ENCODE measurements around the gene ATP12A. TPM values are rescaled to one million over a fixed set of nuclear protein-coding genes. Genes with fewer than 3 reads are reported as not detected.

Gene ATP12A
- total and polyA plus RNA-seq, 9 donors: 0.05 TPM; not detected in 8

- TF ChIP-seq EP300 (IDR thresholded peaks at IDR 0.05) (no peak), POLR2A (IDR thresholded peaks at IDR 0.05) (no peak)
- Histone ChIP-seq H3K27ac (no peak overlapping the region), H3K27me3 (no peaks in the 10 kb centered on the region), H3K4me3 (no peak overlapping the region), H3K4me1 (ENCODE audit: insufficient read depth) (no peaks in the 10 kb centered on the region), H3K36me3 (no peaks in the 10 kb centered on the region), H3K9me3 (no peaks in the 10 kb centered on the region)
- 3% methylated on average over 6 of the region's 6 CpGs for WGBS, 3 donors
- DNase-seq: no peak
- intact Hi-C loops (cut with DNase I): no loop called here
Measured at GRCh38 chr13:24742294-24742693, 62.1 kb downstream of the ATP12A start.

DNA sequence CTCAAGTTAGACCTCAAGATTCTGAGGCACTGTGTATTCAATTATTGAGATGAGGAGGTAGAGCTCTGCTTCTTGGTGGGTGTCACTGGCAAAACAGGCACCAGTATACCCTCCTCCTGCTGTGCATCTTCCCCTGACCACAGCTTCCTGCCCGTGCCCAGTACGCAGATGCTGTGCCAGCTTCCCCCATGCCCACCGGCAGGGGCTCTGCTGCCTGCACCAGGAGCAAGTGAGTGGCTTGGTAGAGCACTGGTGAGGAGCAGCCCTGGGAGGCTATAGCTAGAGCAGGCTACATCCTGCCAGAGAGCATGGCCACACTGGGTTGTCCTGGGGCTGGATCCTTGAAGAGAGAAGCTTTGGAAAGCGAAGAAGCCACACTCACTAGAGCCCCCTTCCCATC lies 62.8 kb downstream of the ATP12A start:
- WGBS, 3 donors: 77 to 87% (median 82%) methylated on average over 4 of the region's 4 CpGs
- no peaks in the 10 kb centered on the region for H3K27me3 ChIP-seq

GRCh38 chr13:24744247-24744646 lies 64.0 kb downstream of the ATP12A start:
- no peak for DNase-seq
- Histone ChIP-seq H3K36me3 (no peaks in the 10 kb centered on the region), H3K27me3 (no peaks in the 10 kb centered on the region), H3K4me3 (no peak overlapping the region), H3K9me3 (no peaks in the 10 kb centered on the region), H3K27ac (no peak overlapping the region), H3K4me1 (ENCODE audit: insufficient read depth) (no peaks in the 10 kb centered on the region)
- WGBS, 3 donors: 46 to 66% (median 61%) methylated on average over 5 to 6 of the region's 6 CpGs
- TF ChIP-seq EP300 (IDR thresholded peaks at IDR 0.05) (no peak), POLR2A (IDR thresholded peaks at IDR 0.05) (no peak)
- TF ChIP-seq, protein P1, sequence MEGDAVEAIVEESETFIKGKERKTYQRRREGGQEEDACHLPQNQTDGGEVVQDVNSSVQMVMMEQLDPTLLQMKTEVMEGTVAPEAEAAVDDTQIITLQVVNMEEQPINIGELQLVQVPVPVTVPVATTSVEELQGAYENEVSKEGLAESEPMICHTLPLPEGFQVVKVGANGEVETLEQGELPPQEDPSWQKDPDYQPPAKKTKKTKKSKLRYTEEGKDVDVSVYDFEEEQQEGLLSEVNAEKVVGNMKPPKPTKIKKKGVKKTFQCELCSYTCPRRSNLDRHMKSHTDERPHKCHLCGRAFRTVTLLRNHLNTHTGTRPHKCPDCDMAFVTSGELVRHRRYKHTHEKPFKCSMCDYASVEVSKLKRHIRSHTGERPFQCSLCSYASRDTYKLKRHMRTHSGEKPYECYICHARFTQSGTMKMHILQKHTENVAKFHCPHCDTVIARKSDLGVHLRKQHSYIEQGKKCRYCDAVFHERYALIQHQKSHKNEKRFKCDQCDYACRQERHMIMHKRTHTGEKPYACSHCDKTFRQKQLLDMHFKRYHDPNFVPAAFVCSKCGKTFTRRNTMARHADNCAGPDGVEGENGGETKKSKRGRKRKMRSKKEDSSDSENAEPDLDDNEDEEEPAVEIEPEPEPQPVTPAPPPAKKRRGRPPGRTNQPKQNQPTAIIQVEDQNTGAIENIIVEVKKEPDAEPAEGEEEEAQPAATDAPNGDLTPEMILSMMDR (IDR thresholded peaks at IDR 0.05): no peak
- intact Hi-C loops (cut with DNase I): no loop called here

More for the DNA sequence above, 62.8 kb downstream of the ATP12A start:
- H3K36me3 ChIP-seq: no peaks in the 10 kb centered on the region
- intact Hi-C loops (cut with DNase I): no loop called here
- H3K9me3 ChIP-seq: no peaks in the 10 kb centered on the region
- H3K4me1 ChIP-seq (ENCODE audit: insufficient read depth): no peaks in the 10 kb centered on the region
- no peak overlapping the region for H3K4me3 ChIP-seq
- TF ChIP-seq POLR2A (IDR thresholded peaks at IDR 0.05): no peak
- no peak for TF ChIP-seq EP300 (IDR thresholded peaks at IDR 0.05)
- TF ChIP-seq, protein P1 (IDR thresholded peaks at IDR 0.05): no peak
- no peak for DNase-seq
- H3K27ac ChIP-seq: no peak overlapping the region

- no peaks in the 10 kb centered on the region for H3K27me3 ChIP-seq
- H3K4me3 ChIP-seq: no peak overlapping the region
Measured at GRCh38 chr13:24745516-24745860, 65.3 kb downstream of the ATP12A start.

GRCh38 chr13:24745861-24746617 lies 65.8 kb downstream of the ATP12A start:
- H3K4me3 ChIP-seq: no peak overlapping the region

More at GRCh38 chr13:24745516-24745860, 65.3 kb downstream of the ATP12A start:
- intact Hi-C loops (cut with DNase I): no loop called here
- Histone ChIP-seq H3K27ac (no peak overlapping the region), H3K4me1 (ENCODE audit: insufficient read depth) (no peaks in the 10 kb centered on the region), H3K9me3 (no peaks in the 10 kb centered on the region), H3K36me3 (no peaks in the 10 kb centered on the region)
- TF ChIP-seq, protein P1 (IDR thresholded peaks at IDR 0.05): no peak
- TF ChIP-seq POLR2A (IDR thresholded peaks at IDR 0.05) (no peak), EP300 (IDR thresholded peaks at IDR 0.05) (no peak)
- WGBS, 3 donors: 47 to 58% (median 56%) methylated on average over 21 to 24 of the region's 24 CpGs
- no peak for DNase-seq

More at GRCh38 chr13:24745861-24746617, 65.8 kb downstream of the ATP12A start:
- DNase-seq: no peak
- intact Hi-C loops (cut with DNase I): no loop called here
- no peaks in the 10 kb centered on the region for H3K27me3 ChIP-seq
- no peaks in the 10 kb centered on the region for H3K36me3 ChIP-seq
- H3K9me3 ChIP-seq: no peaks in the 10 kb centered on the region
- 4 to 7% (median 5%) methylated on average over 54 to 70 of the region's 70 CpGs for WGBS, 3 donors
- TF ChIP-seq, protein P1 (IDR thresholded peaks at IDR 0.05): no peak
- no peak overlapping the region for H3K27ac ChIP-seq
- H3K4me1 ChIP-seq (ENCODE audit: insufficient read depth): no peaks in the 10 kb centered on the region

Measured in ovary (tissue), 9 donors.